Measurements from ENCODE around the gene PGBD2. TPM values are rescaled to one million over a fixed set of nuclear protein-coding genes. Genes with fewer than 3 reads are reported as not detected.

Gene PGBD2
- total and polyA plus RNA-seq, 9 of the 15 experiments (the other 6 are each of a cell fraction or from before 2014, with no cell fraction given), result 11.9 to 21.8 (median 14.7) TPM

DNA sequence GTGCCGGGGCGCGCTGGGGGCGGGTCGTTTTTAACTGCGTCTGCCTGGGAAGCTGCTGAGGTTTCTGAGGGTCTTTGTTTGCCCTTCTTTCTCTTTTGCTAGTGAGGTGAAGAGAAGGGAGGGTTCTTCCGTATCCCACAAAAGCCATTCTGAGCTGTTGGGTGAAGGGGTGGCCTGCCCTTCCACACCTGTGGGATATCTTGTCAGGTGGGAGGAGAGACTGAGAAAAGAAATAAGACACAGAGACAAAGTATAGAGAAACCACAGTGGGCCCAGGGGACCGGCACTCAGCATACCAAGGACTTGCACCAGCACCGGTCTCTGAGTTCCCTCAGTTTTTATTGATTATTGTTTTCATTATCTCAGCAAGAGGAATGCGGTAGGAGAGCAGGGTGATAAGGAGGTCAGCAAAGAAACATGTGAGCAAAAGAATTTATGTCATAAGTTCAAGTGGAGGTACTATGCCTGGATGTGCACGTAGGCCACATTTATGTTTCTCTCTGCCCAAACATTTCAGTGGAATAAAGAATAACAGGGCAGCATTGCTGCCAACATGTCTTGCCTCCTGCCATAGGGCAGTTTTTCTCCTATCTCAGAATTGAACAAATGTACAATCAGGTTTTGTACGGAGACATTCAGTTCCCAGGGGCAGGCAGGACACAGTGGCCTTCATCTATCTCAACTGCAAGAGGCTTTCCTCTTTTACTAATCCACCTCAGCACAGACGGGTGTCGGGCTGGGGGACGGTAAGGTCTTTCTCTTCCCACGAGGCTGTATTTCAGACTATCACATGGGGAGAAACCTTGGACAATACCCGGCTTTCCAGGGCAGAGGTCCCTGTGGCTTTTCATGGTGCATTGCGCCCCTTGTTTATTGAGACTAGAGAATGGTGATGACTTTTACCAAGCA lies 972 bp downstream of the PGBD2 start (continued):
- peak; percentile 30; the same call in 1 of the 2 replicates for TF ChIP-seq ZNF436 (CRISPR knock-in tag; IDR thresholded peaks at IDR 0.05)
- TF ChIP-seq ZNF766 (CRISPR knock-in tag; conservative IDR thresholded peaks at IDR 0.05), result peak; percentile 88
- TF ChIP-seq SRF (CRISPR knock-in tag; IDR thresholded peaks at IDR 0.05), result 0 out of 4 replicates have a peak, but pooled peaks of 1 of the 2 experiments have one; percentile 14
- TF ChIP-seq ZZZ3 (IDR thresholded peaks at IDR 0.05), result no peak

DNA sequence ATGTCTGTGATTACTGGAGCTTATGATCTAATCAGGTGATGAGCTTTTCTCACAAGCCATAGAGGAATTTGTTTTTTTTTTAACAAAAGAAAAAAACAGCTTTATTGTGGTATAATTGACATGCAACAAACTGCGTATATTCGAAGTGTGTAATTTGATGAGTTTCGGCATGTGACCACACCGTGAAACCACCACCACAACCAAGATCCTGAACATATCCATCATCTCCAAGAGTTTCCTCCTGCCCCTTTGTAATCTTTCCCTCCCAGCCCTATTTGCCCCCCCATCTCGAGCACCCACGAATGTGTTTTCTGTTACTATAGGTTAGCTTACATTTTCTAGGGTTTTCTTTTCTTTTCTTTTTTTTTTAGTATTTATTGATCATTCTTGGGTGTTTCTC lies 4.7 kb downstream of the PGBD2 start:
- ChIA-PET CTCF (ENCODE audit: low intra/inter-chr PET ratio) (no interaction called here), POLR2A (interaction anchor here (1.1 to 1.3 kb wide), 2 partner anchors 51 to 53 kb away, joined by 3 read pairs; no protein-coding TSS in a partner anchor)
- H3K4me1 ChIP-seq (replicated peaks in 1 of 2; ENCODE audit: control insufficient read depth in 2 of 2, insufficient read depth in 2 of 2, low read length in 2 of 2), result peaks cover 43 to 56% of the 10 kb centered on the region in 2 experiments; a peak in 4 of 5 replicates
- no peak overlapping the region for H3K4me2 ChIP-seq (ENCODE audit: insufficient read depth, low read length)
- FAIRE-seq (peak; percentile 32), ATAC-seq (no peak), DNase-seq (ENCODE audit: extremely low read depth in 1 of 4, low spot score in 3 of 4) (no peak)
- no peaks in the 10 kb centered on the region for H4K20me1 ChIP-seq (replicated peaks; ENCODE audit: control insufficient read depth, insufficient read depth, low read length)
- no peak overlapping the region for H2AFZ ChIP-seq (ENCODE audit: low read depth, low read length)
- in situ Hi-C loops (cut with MboI), result no loop called here
- 52% methylated on average over 6 of the region's 6 CpGs for WGBS (ENCODE audit: insufficient coverage, low coverage, missing lambda C conversion rate)
- peaks cover 4% of the 10 kb centered on the region for H3K9me1 ChIP-seq (ENCODE audit: control insufficient read depth, insufficient read depth, low read length)
- no peaks in the 10 kb centered on the region for H3K9me3 ChIP-seq (replicated peaks; ENCODE audit: control insufficient read depth, insufficient read depth, low read depth, low read length)
- intact Hi-C loops (cut with micrococcal nuclease), result no loop called here
- peak; percentile 20; the same call in 1 of the 2 replicates for TF ChIP-seq SMARCA4 (IDR thresholded peaks at IDR 0.05)
- TF ChIP-seq GTF3C2 (IDR thresholded peaks at IDR 0.05; ENCODE audit: borderline replicate concordance, extremely low read depth, insufficient read length), result no peak
- no TSS peak for BruUV-seq (replicated peaks)
- no peak overlapping the region for H3K9ac ChIP-seq (ENCODE audit: insufficient read depth in 1 of 2, low read depth in 2 of 2, low read length in 2 of 2)
- no peaks in the 10 kb centered on the region for H3K27me3 ChIP-seq (ENCODE audit: control insufficient read depth in 2 of 2, insufficient read depth in 2 of 2, low read length in 2 of 2)
- H3K36me3 ChIP-seq (ENCODE audit: control insufficient read depth, insufficient read depth, low read length), result peaks cover 62% of the 10 kb centered on the region
- peaks cover 77% of the 10 kb centered on the region for H3K79me2 ChIP-seq (ENCODE audit: control insufficient read depth, insufficient read depth, low read length)
- H3K27ac ChIP-seq (ENCODE audit: extremely low read depth, low read depth, low read length), result no peak overlapping the region
- H3K4me3 ChIP-seq, result no peak overlapping the region
